ENCODE data around the gene TUBG1. TPM values are rescaled to one million over a fixed set of nuclear protein-coding genes. Genes with fewer than 3 reads are reported as not detected.

The TUBG1 gene
- total and polyA plus RNA-seq, 9 of the 15 experiments (the other 6 are each of a cell fraction or from before 2014, with no cell fraction given), result 33.1 to 147 (median 66.0) TPM

- TF ChIP-seq IRF9 (tag; IDR thresholded peaks at IDR 0.05) (no peak), BCOR (IDR thresholded peaks at IDR 0.05) (no peak), RBBP5 (IDR thresholded peaks at IDR 0.05; ENCODE audit: borderline replicate concordance, insufficient read depth, low read length, poor library complexity, severe bottlenecking) (peak; percentile 13), ZBTB2 (IDR thresholded peaks at IDR 0.05) (no peak), YBX1 (IDR thresholded peaks at IDR 0.05) (no peak), DLX4 (CRISPR knock-in tag; IDR thresholded peaks at IDR 0.05) (no peak), RFX7 (CRISPR knock-in tag; IDR thresholded peaks at IDR 0.05) (no peak), ZNF408 (CRISPR knock-in tag; IDR thresholded peaks at IDR 0.05; ENCODE audit: low read depth) (no peak), PRMT5 (CRISPR knock-in tag; IDR thresholded peaks at IDR 0.05) (no peak), SRSF1 (IDR thresholded peaks at IDR 0.05; ENCODE audit: low read depth, low read length) (no peak), MED1 (CRISPR knock-in tag; IDR thresholded peaks at IDR 0.05; ENCODE audit: borderline replicate concordance) (no peak), ZNF253 (CRISPR knock-in tag; conservative IDR thresholded peaks at IDR 0.05) (no peak), ZBTB7A (IDR thresholded peaks at IDR 0.05; ENCODE audit: borderline replicate concordance, control insufficient read depth, low read depth, low read length) (no peak), USF1 (CRISPR knock-in tag; IDR thresholded peaks at IDR 0.05) (no peak), BRF2 (IDR thresholded peaks at IDR 0.05; ENCODE audit: borderline replicate concordance, insufficient read depth, insufficient read length) (no peak), GMEB1 (CRISPR knock-in tag; IDR thresholded peaks at IDR 0.05) (no peak), PHF20 (IDR thresholded peaks at IDR 0.05; ENCODE audit: partially characterized antibody) (no peak), ETV6 (IDR thresholded peaks at IDR 0.05; ENCODE audit: borderline replicate concordance in 1 of 2, low read depth in 2 of 2, low read length in 1 of 2) (no peak), ETV6 (CRISPR knock-in tag; IDR thresholded peaks at IDR 0.05; ENCODE audit: borderline replicate concordance) (no peak), EWSR1 (IDR thresholded peaks at IDR 0.05; ENCODE audit: borderline replicate concordance, low read depth, partially characterized antibody) (no peak), NR3C1 (CRISPR knock-in tag; IDR thresholded peaks at IDR 0.05) (no peak), HNRNPL (IDR thresholded peaks at IDR 0.05; ENCODE audit: low read depth, low read length) (no peak)
These were observed 43.1 kb upstream of the TUBG1 start (continued) for GRCh38 chr17:42566215-42566882.
